Stimulated activated naive CD8-positive, alpha-beta T cell treated with anti-CD3 and anti-CD28 coated beads, Interleukin-15, Interleukin-2, amounts not matched to agents 100 ng/mL and 50 ng/mL, for 24 hours (primary cell): Measurements from ENCODE around the gene NRP1.

Source experiments
- H3K27ac Mint-ChIP-seq: one replicate; pipeline ENCODE4 v1.8.0; 2021; ENCODE audit warnings: mild to moderate bottlenecking, mixed read lengths
- H3K27me3 Mint-ChIP-seq: one replicate; pipeline ENCODE4 v1.8.0; 2021; ENCODE audit warnings: mixed read lengths
- H3K36me3 Mint-ChIP-seq: one replicate; pipeline ENCODE4 v1.8.0; 2021; ENCODE audit warnings: low read depth, mixed read lengths
- H3K4me1 Mint-ChIP-seq: one replicate; pipeline ENCODE4 v1.8.0; 2021; ENCODE audit warnings: low read depth, mixed read lengths
- H3K4me3 Mint-ChIP-seq: one replicate; pipeline ENCODE4 v1.8.0; 2021; ENCODE audit warnings: mild to moderate bottlenecking, mixed read lengths
- H3K9me3 Mint-ChIP-seq: one replicate; pipeline ENCODE4 v1.8.0; 2021; ENCODE audit warnings: mixed read lengths

Gene NRP1

GRCh38 chr10:33298893-33299292 is 35.6 kb downstream of the NRP1 start:
- Mint-ChIP-seq H3K27ac (no peak overlapping the region), H3K9me3 (no peaks in the 10 kb centered on the region), H3K27me3 (no peaks in the 10 kb centered on the region), H3K4me3 (no peak overlapping the region), H3K36me3 (no peaks in the 10 kb centered on the region), H3K4me1 (peaks cover 4% of the 10 kb centered on the region)

DNA sequence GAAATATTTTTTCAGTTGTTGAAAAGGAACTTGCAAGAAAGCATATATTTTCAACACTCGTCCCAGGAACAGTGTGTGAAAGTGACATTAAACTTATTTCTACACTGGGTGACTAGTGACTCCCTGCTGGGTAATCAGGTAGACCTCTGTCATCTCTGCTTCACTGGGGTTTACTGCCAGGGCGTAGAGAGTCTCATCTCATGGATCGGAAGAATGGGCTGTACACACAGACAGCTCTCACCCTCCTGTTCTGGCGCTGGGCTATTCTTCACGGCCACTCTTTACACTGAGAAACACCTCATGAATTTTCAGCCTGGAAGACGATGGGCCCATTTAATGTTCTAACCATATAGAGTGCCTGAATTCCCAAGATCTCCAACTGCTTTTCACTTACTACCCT is 36.4 kb downstream of the NRP1 start:
- Mint-ChIP-seq H3K4me3 (no peak overlapping the region), H3K27ac (no peak overlapping the region), H3K4me1 (peaks cover 4% of the 10 kb centered on the region), H3K9me3 (no peaks in the 10 kb centered on the region), H3K27me3 (no peaks in the 10 kb centered on the region), H3K36me3 (no peaks in the 10 kb centered on the region)

DNA sequence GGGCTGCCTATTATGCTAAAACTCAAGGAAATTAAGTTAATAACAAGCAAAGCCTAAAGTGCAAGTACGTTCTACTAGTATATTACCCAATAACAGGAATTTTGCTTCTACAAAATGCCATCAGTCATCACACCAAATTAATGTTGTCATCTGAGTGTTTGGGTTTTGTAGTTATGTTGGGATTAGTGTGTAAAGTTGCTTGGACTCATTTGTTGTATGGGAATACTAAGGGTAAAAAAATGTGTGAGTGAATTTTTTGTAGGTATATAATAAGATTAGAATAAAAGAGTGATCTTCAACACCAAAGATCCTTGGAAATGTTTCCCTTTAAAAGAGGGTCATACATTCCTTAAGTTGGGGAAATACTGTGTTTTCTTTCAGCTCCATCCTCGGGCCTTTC is 38.6 kb downstream of the NRP1 start:
- Mint-ChIP-seq H3K27ac (no peak overlapping the region), H3K4me3 (no peak overlapping the region), H3K4me1 (no peaks in the 10 kb centered on the region), H3K36me3 (no peaks in the 10 kb centered on the region), H3K27me3 (no peaks in the 10 kb centered on the region), H3K9me3 (no peaks in the 10 kb centered on the region)

- Mint-ChIP-seq H3K27ac (no peak overlapping the region), H3K4me1 (no peaks in the 10 kb centered on the region), H3K27me3 (peaks cover 15% of the 10 kb centered on the region), H3K4me3 (no peak overlapping the region), H3K9me3 (no peaks in the 10 kb centered on the region), H3K36me3 (no peaks in the 10 kb centered on the region)
Observed at GRCh38 chr10:33293531-33294170, 40.8 kb downstream of the NRP1 start.

DNA sequence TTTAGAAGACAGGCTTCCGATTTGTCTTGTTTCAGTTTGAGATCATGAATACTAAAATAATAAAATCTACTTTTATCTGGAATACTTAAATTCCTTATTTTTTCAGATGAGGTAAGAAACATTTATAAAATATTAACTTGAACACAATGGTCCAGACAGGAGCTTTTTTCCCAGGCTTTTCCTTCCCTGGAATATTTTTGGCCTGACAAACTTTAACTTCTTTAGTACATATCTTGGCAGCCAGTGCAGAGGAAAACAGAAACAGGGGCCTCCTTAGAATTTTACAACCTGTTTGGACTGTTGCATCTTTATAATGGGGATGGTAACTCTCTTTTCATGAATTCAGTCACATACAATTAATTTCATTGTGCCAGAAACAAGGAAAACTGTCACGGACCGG is 41.4 kb downstream of the NRP1 start:
- Mint-ChIP-seq H3K27ac (no peak overlapping the region), H3K9me3 (no peaks in the 10 kb centered on the region), H3K36me3 (no peaks in the 10 kb centered on the region), H3K4me3 (no peak overlapping the region), H3K4me1 (no peaks in the 10 kb centered on the region), H3K27me3 (peaks cover 20% of the 10 kb centered on the region)

DNA sequence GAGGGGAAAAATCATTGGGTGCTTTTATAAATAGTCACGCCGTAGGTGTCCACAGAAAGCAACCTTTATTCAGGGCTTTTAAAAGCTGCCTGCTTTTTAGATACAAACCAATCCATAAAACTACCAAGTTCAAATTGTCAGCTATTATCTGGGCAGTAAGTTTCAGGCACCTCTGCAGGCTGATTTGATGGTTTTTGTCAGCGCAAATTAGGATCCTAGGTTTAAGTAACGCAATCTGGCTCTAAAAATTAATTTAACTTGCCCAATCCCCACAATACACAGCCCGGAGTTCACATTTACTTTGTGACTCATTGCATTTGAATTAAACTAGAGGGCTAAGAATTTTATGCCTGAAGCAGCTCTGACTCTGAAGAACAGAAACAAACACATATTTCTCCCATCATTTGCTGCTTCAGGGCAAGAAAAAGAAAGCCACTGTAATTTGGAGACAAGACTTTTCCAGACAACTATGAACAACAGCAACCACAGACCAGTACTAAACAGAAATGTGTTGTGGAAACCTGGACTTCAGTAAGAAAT is 43.3 kb downstream of the NRP1 start:
- Mint-ChIP-seq H3K36me3 (no peaks in the 10 kb centered on the region), H3K9me3 (no peaks in the 10 kb centered on the region), H3K4me1 (no peaks in the 10 kb centered on the region), H3K4me3 (no peak overlapping the region), H3K27me3 (peaks cover 27% of the 10 kb centered on the region), H3K27ac (no peak overlapping the region)

GRCh38 chr10:33290321-33291052 is 44.0 kb downstream of the NRP1 start:
- Mint-ChIP-seq H3K36me3 (no peaks in the 10 kb centered on the region), H3K4me3 (no peak overlapping the region), H3K4me1 (no peaks in the 10 kb centered on the region), H3K27me3 (peaks cover 32% of the 10 kb centered on the region), H3K27ac (no peak overlapping the region), H3K9me3 (no peaks in the 10 kb centered on the region)

- peaks cover 35% of the 10 kb centered on the region for H3K27me3 Mint-ChIP-seq
- H3K4me3 Mint-ChIP-seq, result no peak overlapping the region
- no peaks in the 10 kb centered on the region for H3K9me3 Mint-ChIP-seq
- no peaks in the 10 kb centered on the region for H3K4me1 Mint-ChIP-seq
- H3K27ac Mint-ChIP-seq, result no peak overlapping the region
- H3K36me3 Mint-ChIP-seq, result no peaks in the 10 kb centered on the region
Observed at GRCh38 chr10:33289776-33290175, 44.7 kb downstream of the NRP1 start.

GRCh38 chr10:33288127-33288526 is 46.3 kb downstream of the NRP1 start:
- Mint-ChIP-seq H3K9me3 (no peaks in the 10 kb centered on the region), H3K4me3 (no peak overlapping the region), H3K4me1 (no peaks in the 10 kb centered on the region), H3K36me3 (no peaks in the 10 kb centered on the region), H3K27ac (no peak overlapping the region), H3K27me3 (peaks cover 46% of the 10 kb centered on the region)

- Mint-ChIP-seq H3K4me3 (no peak overlapping the region), H3K27ac (no peak overlapping the region), H3K27me3 (peaks cover 49% of the 10 kb centered on the region), H3K36me3 (no peaks in the 10 kb centered on the region), H3K9me3 (no peaks in the 10 kb centered on the region), H3K4me1 (no peaks in the 10 kb centered on the region)
Observed at GRCh38 chr10:33287112-33287511, 47.4 kb downstream of the NRP1 start.

DNA sequence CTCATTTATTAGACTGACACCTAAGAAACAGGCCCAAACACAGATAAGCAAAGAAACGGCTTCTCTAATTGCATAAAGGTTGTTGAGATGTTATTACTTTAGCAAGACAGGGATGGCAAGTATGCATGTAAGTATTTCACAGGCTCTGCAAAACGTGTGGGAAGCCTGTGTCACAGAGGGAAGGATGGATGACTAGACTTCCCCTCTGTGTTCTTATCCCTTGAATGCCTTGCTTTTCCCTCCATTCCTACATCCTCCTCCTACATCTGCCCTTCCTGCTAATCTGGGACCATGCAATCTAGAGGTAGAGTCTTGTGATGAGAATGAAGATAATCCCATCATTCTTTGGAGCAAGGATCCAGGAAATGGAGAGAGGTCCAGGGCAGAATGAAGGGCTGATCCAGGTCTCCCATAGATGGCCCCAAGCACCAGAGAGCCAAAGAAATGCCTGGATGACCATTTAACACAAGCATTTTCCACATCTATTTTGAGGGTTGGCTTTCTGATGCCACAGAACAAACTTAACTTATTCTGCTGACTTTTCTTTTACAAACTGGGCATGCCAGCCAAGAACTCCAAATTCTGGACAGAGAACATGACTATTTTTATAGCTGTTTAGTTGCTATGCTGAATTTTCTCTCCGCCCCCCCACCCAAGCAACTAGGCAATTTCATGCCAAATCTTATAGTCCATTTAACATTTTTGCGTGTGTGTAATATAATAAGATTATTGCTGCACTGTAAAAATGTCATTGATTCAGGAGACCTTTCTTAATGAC is 48.1 kb downstream of the NRP1 start:
- Mint-ChIP-seq H3K27me3 (peaks cover 53% of the 10 kb centered on the region), H3K9me3 (no peaks in the 10 kb centered on the region), H3K36me3 (no peaks in the 10 kb centered on the region), H3K4me3 (no peak overlapping the region), H3K27ac (no peak overlapping the region), H3K4me1 (no peaks in the 10 kb centered on the region)

DNA sequence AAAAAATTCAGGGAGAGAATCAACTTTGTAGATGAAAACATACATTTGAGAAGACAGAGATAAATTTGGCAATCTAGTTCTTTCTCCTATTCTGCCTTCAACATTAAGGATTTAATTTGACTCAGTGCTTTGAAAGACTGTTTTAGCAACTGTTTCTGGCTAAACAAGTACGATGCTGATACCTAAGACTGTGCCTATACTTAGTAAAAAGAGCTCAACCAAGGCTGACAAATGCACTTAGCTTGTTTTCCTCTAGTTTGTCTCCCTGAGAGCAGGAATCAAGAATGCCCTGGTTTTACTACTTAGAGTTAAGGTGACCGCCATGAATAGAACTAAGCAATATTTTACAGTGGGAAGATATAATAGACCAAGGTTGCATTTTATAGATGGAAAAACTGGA is 49.5 kb downstream of the NRP1 start:
- H3K4me1 Mint-ChIP-seq, result no peaks in the 10 kb centered on the region
- no peaks in the 10 kb centered on the region for H3K36me3 Mint-ChIP-seq
- no peak overlapping the region for H3K27ac Mint-ChIP-seq
- H3K27me3 Mint-ChIP-seq, result peaks cover 55% of the 10 kb centered on the region
- H3K9me3 Mint-ChIP-seq, result no peaks in the 10 kb centered on the region
- no peak overlapping the region for H3K4me3 Mint-ChIP-seq

DNA sequence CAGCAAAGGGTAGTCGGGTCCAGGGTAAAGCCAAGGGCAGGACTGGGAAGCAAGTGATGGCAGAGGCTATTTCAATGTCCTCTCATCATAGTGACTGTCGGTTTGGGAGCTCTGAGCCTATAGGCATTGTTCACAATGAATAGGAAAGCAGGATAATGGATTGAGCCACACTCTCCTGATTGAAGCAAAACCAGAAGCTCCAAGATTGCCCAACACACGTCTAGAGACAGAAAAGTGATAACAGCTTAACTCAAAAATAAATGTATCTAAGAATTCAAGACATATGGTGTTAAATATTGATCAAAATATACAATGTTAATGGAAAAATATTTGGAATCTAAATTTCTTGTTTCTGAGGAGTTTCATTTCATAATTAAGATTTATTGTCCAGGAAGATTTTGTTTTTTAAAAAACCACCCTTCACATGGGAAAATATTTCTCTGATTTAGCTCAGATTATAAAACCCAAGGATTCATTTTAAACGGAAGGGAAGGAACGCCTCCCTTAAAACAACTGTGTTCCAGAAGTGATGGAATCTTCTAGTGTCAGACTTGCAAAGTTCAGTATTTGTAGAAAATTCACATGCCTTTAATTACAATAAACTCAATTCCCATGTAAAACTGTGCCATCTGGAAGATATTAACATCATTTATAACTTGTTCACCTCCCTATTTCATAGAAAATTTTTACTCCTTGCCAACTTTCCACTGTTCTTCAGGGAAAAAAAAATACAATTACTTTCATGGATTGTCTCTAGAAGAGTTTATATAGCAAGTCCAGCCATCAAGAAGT is 54.5 kb downstream of the NRP1 start:
- no peaks in the 10 kb centered on the region for H3K36me3 Mint-ChIP-seq
- H3K9me3 Mint-ChIP-seq, result no peaks in the 10 kb centered on the region
- no peak overlapping the region for H3K4me3 Mint-ChIP-seq
- no peaks in the 10 kb centered on the region for H3K4me1 Mint-ChIP-seq
- H3K27me3 Mint-ChIP-seq, result peaks cover 39% of the 10 kb centered on the region
- no peak overlapping the region for H3K27ac Mint-ChIP-seq

- Mint-ChIP-seq H3K9me3 (no peaks in the 10 kb centered on the region), H3K27me3 (peaks cover 37% of the 10 kb centered on the region)
Observed at GRCh38 chr10:33279276-33279675, 55.2 kb downstream of the NRP1 start.

More at GRCh38 chr10:33279276-33279675, 55.2 kb downstream of the NRP1 start:
- Mint-ChIP-seq H3K4me3 (no peak overlapping the region), H3K4me1 (no peaks in the 10 kb centered on the region), H3K27ac (no peak overlapping the region), H3K36me3 (no peaks in the 10 kb centered on the region)
